ENCODE measurements around the gene BCR. TPM values are rescaled to one million over a fixed set of nuclear protein-coding genes. Genes with fewer than 3 reads are reported as not detected.

Gene BCR
- total and polyA plus RNA-seq, 2 experiments from 2014 or later, result 38.8 to 42.2 TPM

DNA sequence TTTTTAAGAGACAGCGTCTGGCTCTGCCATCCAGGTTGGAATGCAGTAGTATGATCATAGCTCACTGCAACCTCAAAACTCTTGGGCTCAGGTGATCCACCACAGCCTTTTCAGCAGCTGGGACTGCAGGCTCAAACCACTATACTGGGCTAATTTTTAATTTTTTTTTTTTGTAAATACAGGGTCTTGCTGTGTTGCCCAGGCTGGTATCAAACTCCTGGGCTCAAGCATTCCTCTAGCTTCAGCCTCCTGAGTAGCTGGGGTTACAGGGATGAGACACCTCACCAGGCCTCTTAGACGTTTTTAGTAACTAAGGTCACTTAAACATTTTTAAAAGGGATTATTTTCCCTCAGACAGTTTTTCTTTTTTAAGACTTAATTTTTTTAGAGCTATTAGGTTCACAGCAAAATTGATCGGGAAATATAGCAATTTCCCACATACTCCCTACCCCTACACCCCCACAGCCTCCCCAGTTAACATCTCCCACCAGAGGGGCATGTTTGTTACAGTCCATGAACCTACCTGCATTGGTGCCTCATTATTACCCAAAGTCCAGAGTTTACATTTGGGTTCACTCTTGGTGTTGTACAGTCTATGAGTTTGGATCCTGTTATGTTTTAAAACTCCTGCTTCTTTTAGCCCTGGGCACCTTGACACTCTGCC, 3.9 kb downstream of the BCR start:
- TF ChIP-seq, protein P1, sequence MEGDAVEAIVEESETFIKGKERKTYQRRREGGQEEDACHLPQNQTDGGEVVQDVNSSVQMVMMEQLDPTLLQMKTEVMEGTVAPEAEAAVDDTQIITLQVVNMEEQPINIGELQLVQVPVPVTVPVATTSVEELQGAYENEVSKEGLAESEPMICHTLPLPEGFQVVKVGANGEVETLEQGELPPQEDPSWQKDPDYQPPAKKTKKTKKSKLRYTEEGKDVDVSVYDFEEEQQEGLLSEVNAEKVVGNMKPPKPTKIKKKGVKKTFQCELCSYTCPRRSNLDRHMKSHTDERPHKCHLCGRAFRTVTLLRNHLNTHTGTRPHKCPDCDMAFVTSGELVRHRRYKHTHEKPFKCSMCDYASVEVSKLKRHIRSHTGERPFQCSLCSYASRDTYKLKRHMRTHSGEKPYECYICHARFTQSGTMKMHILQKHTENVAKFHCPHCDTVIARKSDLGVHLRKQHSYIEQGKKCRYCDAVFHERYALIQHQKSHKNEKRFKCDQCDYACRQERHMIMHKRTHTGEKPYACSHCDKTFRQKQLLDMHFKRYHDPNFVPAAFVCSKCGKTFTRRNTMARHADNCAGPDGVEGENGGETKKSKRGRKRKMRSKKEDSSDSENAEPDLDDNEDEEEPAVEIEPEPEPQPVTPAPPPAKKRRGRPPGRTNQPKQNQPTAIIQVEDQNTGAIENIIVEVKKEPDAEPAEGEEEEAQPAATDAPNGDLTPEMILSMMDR (IDR thresholded peaks at IDR 0.05; ENCODE audit: poor library complexity), result no peak
- DNase-seq (ENCODE audit: low spot score), result no peak
- Histone ChIP-seq H3K79me2 (peaks cover 81% of the 10 kb centered on the region), H3K4me1 (ENCODE audit: insufficient read depth) (peaks cover 47% of the 10 kb centered on the region), H3K9me3 (ENCODE audit: low read depth) (no peaks in the 10 kb centered on the region), H3K4me3 (peak overlapping the region; percentile 82), H3K27ac (no peak overlapping the region), H4K20me1 (ENCODE audit: insufficient read depth, poor library complexity, severe bottlenecking) (peaks cover 80% of the 10 kb centered on the region), H3K36me3 (replicated peaks; ENCODE audit: insufficient read depth, low read depth) (no peaks in the 10 kb centered on the region), H3K27me3 (no peaks in the 10 kb centered on the region), H2AFZ (no peak overlapping the region), H3K9me2 (replicated peaks; ENCODE audit: insufficient read depth) (no peaks in the 10 kb centered on the region), H3K4me2 (peak overlapping the region; percentile 97)
- WGBS (ENCODE audit: low lambda C conversion rate, missing lambda C conversion rate), result 62% methylated on average over 3 of the region's 3 CpGs

- no peak overlapping the region for H3K27ac ChIP-seq
These were observed 4.4 kb downstream of the BCR start for GRCh38 chr22:23184764-23185113.

DNA sequence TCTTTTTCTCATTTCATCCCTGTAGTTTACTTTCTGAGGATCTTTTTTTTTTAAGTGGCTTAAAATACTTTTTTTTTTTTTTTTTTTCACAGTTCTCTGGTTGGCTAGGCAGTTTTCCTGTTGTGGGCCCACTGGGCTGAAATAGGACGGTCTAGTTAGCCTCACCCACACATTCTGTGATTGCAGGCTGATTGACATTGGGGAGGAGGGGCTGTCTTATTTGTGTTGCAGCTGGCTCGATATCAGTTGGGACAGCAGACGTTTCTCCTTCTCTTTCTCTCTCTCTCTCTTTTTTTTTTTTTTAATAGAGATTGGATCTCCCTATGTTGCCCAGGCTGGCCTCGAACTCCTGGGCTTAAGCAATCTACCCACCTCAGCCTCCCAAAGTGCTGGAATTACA, 6.9 kb downstream of the BCR start:
- DNase-seq (ENCODE audit: low spot score), result no peak
- no peak overlapping the region for H3K4me2 ChIP-seq
- no peak overlapping the region for H2AFZ ChIP-seq
- no peaks in the 10 kb centered on the region for H3K9me2 ChIP-seq (replicated peaks; ENCODE audit: insufficient read depth)
- TF ChIP-seq EZH2 (IDR thresholded peaks at IDR 0.05; ENCODE audit: borderline replicate concordance) (no peak), EZH2phosphoT487 (IDR thresholded peaks at IDR 0.05; ENCODE audit: low read depth, severe bottlenecking, unreplicated experiment) (no peak)
- TF ChIP-seq, protein P1 (IDR thresholded peaks at IDR 0.05; ENCODE audit: poor library complexity), result no peak
- WGBS (ENCODE audit: low lambda C conversion rate, missing lambda C conversion rate), result 83% methylated on average over 4 of the region's 4 CpGs
- H4K20me1 ChIP-seq (ENCODE audit: insufficient read depth, poor library complexity, severe bottlenecking), result peaks cover 85% of the 10 kb centered on the region
- no peak overlapping the region for H3K27ac ChIP-seq
- no peak overlapping the region for H3K4me3 ChIP-seq
- H3K36me3 ChIP-seq (replicated peaks; ENCODE audit: insufficient read depth, low read depth), result no peaks in the 10 kb centered on the region
- H3K9me3 ChIP-seq (ENCODE audit: low read depth), result no peaks in the 10 kb centered on the region
- H3K79me2 ChIP-seq, result peaks cover 100% of the 10 kb centered on the region
- peaks cover 28% of the 10 kb centered on the region for H3K4me1 ChIP-seq (ENCODE audit: insufficient read depth)
- H3K27me3 ChIP-seq, result no peaks in the 10 kb centered on the region

More at GRCh38 chr22:23184764-23185113, 4.4 kb downstream of the BCR start:
- Histone ChIP-seq H3K9me2 (replicated peaks; ENCODE audit: insufficient read depth) (no peaks in the 10 kb centered on the region), H3K4me3 (no peak overlapping the region), H4K20me1 (ENCODE audit: insufficient read depth, poor library complexity, severe bottlenecking) (peaks cover 83% of the 10 kb centered on the region), H3K4me2 (peak overlapping the region; percentile 97), H3K36me3 (replicated peaks; ENCODE audit: insufficient read depth, low read depth) (no peaks in the 10 kb centered on the region), H2AFZ (no peak overlapping the region), H3K27me3 (no peaks in the 10 kb centered on the region), H3K9me3 (ENCODE audit: low read depth) (no peaks in the 10 kb centered on the region), H3K4me1 (ENCODE audit: insufficient read depth) (peaks cover 42% of the 10 kb centered on the region), H3K79me2 (peaks cover 86% of the 10 kb centered on the region)
- DNase-seq (ENCODE audit: low spot score), result no peak
- 82% methylated on average over 5 of the region's 5 CpGs for WGBS (ENCODE audit: low lambda C conversion rate, missing lambda C conversion rate)
- TF ChIP-seq, protein P1 (IDR thresholded peaks at IDR 0.05; ENCODE audit: poor library complexity), result no peak
- TF ChIP-seq EZH2phosphoT487 (IDR thresholded peaks at IDR 0.05; ENCODE audit: low read depth, severe bottlenecking, unreplicated experiment), result no peak
- no peak for TF ChIP-seq EZH2 (IDR thresholded peaks at IDR 0.05; ENCODE audit: borderline replicate concordance)

Measured in hepatocyte (in vitro differentiated cells).